HG03135 (cell line): ENCODE data around the gene SLC1A4.
A peak's percentile ranks its signal among the peaks of the same experiment; 100 is the strongest.
"Not testable (repeated sequence)": the region's sequence is repeated elsewhere in the genome, so short reads cannot be mapped to it uniquely, and the experiment has no call there.

Experiments used
- ATAC-seq: cut with Tn5 transposase; IDR thresholded peaks from one replicate; pipeline ENCODE4 v1.9.1; 2021; ENCODE audit warnings: mild to moderate bottlenecking, moderate library complexity; ENCODE audit not compliant: unreplicated experiment

Gene SLC1A4

DNA sequence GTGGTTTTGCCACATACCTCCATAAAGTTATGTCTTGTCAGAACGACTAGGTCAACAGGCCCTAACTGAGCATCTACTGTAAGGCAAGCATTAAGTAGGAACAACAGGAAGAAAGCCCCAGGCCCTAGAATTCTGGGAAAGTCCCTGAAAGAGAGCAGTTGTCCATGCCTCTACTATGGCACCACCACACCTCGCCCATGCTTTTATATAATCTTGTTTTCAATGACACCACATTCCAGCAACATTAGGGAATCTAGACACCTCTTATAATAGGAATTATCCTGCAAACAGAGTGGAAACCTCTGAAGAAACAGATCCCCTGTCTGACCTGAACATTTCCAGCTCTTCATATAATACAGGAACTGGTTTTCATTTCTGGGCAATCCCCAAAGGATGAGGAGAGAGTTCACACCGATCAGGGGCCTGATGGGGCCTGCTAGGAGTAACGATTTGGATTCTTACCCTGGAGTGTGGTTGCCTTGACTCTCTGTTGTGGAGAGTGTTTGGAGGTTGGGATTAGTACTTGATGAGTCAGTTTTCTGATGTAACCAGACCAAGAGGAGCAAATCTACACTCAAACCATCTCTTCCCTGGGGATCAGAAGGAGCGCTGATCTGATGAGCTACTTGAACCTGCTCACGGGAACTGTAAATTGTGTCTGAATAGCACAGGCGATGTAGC, 35.1 kb downstream of the SLC1A4 start:
- no peak for ATAC-seq

DNA sequence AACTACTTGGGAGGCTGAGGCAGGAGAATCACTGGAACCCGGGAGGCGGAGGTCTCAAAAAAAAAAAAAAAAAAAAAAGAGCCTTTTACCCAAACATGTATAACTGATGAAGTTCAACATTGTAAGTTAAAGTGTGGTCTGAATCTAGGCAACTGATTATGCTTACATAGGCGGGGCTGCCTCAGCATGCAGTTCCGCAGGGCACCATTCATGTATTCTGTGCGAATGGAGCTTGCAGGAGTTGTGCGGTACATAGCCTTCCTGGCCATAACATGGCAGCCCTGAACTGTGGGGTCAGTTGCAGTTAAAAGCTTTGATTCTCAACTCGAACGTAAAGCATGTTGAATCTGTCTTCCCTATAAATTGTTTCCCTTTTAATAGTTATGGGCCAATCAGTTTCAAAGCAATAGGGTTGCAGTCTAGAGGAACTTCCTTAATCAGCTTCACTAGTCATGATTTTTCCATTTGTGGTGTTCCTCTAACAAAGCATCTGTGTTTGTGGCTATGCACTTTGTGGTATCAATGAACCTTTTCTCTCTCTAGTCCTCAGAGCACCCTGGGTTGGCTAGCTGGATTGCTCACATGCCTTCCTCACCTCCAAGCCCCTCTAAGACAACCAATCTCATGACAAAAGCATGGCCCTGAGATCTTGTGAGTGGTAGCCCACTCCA, 36.4 kb downstream of the SLC1A4 start:
- ATAC-seq = no peak

DNA sequence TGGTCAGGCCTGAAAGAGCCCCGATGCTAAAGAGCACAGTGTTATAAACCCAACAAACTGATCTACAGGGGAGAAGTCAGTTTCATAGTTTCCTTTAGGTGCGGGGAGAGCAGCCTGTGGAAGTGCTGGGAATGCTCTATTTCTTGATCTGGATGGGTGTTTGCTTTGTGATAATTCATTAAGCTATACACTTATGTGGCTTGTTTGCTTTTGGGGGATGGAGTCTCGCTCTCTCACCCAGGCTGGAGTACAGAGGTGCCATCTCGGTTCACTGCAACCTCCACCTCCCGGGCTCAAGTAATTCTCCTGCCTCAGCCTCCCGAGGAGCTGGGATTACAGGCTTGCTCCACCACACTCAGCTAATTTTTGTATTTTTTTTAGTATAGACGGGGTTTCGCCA, 37.0 kb downstream of the SLC1A4 start:
- no peak for ATAC-seq

DNA sequence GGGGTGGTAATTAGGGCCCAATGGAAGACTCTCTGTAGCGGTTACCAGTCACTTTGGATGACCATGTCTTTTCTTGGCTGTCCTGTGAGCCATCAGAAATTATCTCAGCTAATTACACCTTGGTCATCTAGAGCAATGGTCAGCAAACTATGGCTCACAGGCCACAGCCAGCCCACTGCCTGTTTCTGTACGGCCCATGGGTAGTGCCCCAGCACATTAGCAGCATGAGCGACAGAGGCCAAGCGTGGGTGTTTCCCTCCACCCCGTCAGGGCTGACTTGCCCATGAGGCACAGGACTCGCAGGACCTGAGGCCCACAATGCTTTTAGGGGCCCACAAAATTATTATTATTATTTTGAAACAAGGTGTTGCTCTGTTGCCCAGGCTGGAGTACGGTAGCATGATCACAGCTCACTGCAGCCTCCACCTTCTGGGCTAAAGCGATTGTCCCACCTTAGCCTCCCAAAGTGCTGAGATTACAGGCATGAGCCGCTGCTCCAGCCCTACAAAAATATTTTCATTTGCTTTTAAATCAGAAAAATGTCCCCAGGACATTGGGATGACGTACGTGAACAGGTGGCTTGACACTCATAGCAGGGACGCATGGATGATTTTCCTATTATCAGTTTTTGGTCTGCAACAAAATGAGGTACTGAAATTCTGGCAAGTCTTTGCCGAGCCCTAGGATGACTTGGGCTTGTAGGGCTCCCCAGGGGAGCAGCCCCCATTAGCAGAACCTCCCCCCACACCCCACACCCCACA, 37.7 kb downstream of the SLC1A4 start:
- no peak for ATAC-seq

DNA sequence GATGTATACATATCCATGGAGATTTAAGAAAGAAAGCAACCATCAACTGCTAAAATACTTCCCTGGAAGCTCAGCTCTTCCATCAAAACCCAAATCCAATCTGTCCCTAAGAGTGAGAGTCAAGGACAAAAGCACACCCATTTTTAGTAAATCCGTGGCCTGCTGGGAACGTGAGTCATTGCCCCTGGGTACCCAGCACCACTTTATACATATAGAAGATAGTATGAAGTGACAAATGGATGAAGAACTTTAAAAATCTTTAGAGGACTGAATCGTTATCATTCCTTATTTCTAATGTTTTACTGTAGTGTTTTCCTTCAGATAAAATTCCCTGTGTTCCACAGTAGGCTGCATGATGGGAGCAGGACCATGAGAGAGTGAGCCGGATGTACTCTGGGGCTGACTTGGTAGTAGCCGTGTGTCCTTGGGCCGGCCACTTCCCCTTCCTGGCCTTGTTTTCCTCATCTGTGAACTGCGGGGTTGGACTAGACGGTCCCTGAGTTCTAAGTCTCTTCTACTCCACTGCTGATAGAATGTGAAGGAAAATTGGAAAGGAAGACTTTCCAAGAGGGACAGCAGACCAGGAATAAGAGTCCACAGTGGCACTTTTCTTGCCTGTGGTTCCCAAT, 38.5 kb downstream of the SLC1A4 start:
- ATAC-seq = no peak

DNA sequence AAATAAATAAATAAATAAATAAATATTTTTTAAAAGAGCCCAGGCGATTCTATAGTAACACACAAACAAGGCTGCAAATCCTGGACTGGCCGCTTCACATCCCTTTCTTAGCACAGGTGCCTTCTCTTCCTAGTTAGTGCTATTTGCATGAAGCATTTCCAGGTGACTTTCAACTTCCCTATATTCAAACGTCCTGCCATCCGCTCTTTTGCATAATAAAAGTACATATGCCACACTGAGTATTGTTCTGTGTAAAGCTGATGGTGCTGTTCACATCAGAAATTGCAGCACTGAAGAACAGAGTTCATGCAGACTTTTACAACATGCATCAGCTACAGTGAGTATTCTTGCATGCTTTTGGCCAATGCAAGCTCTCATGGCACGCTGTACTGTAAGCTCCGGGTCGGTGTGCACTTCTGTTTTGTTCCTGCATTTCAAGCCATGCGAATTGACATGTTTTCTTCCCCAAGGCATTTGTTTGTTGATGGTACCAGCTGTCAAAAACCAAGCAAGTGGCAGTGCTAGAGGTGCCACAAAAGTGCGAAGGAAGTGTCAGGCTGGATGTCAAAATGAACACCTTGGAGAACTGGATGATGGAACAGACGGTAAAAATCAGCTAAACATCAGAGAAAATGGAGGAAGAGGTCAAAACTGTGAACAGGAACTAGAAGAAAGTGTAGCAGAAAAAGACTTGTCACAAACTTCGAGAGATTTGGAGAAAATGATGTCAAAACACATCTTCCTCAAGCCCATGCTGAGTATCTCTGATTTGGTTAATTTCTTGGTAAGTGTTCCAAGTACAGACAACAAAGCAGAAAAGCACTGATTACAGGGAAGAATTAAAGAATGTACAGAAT, 41.5 kb downstream of the SLC1A4 start:
- no peak for ATAC-seq

DNA sequence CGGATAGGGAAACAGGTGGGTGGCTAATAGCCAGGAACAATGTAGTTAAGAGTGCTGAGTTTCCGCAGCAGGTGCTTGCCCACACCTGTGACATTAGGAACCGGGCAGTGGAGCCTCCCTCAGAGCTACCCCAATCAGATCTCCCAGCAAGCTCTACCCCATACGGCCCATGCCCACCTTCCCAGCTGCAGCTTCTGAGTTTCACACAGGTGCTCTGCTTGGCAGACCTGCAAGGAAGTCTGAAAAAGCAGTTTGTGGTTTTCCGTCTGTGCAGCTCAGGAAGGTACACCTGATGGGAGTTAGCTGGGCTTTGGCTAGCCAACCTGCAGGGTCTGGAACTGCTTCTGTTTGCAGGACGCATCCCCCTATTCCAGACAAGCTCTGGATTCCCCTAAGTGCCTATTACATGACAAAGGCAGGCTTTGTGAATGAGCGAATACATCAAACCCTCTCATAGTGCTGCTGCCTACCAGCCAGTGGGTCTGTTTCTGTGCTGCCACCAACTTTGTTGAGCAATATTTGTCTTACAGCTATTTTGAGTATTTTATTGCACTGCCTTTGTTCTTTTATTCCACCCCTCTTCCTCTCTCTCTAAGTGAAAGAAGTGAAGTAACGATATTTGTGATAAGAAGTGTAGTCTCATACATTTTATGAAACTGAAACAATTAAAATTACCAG, 42.3 kb downstream of the SLC1A4 start:
- no peak for ATAC-seq

DNA sequence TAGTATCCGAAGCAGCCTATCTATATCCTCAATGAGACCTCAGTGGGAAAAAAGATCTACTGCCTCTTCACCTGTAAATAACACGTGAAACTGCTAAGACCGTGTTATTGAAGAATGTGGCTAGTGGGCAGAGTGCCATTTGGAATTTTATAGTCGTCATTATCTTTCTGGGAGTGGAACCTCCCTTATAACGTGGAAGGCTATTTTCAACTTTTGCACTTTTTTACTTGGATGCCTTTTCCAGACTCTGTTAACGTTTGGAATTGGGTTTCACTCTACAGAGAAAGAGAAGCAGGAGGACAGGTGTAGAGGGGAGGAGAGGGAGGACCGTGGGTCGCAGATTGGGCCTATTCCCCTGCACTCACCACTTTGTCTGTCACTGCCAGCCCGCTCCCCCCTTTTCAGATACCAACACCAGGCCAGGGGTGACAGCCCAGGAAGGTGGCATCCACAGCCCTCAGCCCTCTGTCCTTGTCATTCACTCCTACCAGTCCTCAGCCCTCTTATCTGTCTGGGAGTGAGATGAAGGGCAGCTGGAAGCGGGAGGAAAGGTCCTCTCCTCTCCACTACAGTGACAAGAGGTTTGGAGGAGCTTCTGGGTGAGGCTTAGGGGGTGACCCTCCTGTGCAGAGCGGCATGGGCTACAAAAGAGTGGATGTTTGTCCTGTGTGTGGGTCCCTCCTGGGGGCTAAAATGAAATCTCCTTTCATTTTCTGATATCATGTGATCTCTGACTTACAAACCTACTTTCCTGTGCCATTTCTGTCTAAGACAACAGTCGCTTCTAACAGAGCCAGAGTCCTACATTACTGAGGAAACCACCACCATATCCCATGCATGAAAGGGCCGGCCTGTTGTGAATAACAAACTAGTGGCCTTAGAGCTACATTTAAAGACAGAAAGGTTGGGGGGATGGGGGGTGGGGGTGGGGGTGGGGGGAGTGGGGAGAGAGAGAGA, 43.1 kb downstream of the SLC1A4 start:
- ATAC-seq = no peak

DNA sequence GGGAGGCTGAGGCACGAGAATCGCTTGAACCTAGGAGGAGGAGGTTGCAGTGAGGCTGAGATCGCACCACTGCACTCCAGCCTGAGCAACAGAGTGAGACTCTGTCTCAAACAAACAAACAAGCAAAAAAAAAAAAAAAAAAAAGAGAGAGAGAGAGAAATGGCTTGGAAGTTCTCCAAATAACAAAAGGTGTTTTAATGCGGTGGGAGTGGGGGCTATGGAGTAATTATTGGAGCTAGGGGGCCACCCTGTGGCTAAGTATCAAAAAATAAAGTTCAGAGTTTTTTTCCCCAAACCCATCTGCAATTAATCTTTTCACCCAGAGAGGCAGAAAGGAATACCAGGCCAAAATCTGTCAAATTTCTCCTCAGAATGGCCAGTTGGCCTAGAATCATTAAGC, 44.0 kb downstream of the SLC1A4 start:
- no peak for ATAC-seq

DNA sequence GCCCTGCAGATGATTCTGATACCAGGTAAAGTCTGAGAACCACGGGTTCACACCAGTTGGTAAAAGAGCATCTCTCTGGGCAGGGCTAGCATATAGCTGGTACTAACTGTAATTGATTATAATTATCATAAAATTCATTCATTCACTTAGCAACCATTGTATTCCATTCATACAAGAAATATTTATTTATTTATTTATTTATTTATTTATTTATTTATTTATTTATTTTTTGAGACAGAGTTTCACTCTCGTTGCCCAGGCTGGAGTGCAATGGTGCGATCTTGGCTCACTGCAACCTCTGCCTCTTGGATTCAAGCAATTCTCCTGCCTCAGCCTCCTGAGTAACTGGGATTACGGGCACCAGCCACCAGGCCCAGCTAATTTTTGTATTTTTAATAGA, 44.5 kb downstream of the SLC1A4 start:
- not testable (repeated sequence) for ATAC-seq

DNA sequence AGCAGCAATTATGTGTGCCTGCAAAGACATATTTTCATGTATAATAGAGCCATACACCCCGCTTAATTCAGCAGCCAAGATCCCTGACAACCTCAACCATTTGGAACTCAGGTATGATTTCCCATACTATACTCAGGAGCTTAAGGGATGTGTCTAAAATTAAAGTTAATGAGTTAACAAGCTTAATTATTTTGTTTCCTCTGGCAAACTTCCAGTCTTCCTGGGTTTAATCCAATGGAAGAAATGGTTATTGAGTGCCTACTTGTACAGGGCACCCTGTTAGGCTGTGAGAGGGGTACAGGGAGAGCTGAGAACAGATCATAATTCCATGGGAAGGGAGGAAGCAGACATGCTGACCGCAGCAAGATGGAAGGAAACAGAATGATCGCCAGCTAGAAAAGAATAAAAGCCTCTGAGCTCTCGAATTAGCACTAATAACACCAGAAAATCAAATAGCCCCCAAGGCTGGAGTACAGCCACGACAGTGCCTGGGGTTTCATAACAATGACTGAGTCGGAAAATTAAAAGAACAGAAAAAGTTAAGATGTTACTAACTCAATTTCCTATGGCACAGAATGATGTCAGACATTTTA, 46.2 kb downstream of the SLC1A4 start:
- ATAC-seq = no peak

DNA sequence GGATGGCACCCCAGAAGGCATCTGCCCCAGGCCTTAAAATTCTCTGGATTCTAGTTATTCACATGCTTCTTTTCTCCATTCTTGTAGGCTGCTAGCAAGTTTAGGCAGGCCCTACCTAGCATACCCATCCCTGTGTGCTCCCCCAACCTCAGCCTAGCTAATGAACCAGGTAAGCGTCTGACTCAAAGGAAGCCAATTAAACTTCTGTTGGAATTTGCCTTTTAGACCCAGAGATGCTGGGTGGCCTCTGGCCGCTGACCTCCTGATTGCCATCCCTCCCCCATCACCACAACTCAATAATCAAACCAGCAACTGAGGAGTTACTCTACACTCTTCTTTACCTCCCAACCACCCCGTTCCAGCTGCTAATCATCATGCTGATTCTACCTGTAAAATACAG, 48.0 kb downstream of the SLC1A4 start:
- ATAC-seq = no peak

DNA sequence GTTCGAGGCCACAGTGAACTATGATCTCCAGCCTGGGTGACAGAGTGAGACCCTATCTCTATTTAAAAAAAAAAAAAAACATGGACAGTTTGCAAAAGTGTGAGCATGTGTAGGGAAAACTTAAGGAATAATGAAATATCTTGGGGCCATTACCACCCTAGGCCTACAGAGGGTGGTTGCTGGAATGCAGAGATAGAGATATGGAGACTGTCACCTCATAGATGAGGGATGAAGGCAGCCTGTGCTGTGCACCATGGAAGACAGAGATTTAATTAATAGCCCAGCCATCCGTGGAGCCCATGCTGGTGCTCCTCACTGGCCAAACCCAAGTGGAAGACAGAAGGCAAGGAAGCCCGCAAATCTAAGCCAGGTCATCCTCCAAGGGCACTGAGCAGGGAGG, 50.4 kb downstream of the SLC1A4 start:
- ATAC-seq = no peak

DNA sequence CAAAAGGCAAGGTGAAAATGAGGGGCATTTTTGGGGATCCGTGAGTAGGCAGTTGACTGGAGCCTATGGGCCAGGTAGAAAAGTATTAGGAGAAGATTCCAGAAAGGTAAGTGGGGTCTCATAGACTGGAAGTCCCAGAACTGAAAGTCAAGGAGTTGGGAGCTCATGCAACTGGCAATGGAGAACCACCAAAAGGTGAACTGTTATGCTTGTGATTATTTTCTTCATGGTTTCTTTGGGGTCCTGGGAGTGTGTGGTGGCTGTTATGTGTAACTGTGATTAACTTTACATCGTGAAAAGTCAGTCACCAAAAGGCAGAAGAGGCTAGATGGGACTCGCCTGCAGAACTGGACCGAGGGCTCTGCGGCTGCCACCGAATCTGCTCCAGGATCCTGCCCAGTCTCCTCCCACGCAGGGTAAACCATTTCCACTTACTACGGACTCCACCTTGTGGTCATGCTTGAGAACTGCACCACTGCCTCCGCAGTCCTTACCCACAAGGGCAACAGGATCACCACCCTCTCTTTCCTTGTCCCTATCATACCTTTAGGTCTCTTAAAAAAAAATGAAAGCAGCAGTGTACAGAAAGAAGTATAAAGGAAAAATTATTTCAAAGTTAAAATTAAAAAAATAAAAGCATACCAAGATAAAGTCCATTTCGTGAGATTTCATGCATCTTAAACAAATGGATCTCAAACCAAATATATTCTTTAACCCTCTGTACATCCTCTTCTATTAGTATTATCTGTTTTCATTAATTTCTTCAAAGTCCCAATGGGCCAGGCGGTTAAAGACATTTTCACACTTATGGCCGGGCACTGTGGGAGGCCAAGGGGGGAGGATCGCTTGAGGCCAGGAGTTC, 51.4 kb downstream of the SLC1A4 start:
- peak; percentile 60 for ATAC-seq

DNA sequence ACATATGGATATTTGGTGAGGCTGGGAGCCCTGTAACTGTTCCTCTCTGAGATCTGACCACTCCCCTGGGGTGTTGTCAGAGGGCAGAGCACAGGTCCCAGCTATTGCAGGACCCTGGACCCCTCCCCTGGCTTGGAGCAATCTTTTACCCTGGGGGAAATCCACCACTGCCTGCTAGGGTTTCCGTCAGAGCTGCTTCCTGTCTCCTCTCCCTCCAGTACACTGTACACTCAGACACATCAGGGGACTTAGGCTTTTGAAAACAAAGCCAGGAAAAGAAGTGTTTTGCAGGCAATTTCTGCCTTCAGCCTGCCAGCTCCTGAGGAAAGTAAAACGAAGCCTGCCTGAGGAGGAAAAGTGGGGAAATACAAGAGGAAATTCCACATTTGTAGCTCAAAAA, 53.8 kb downstream of the SLC1A4 start:
- ATAC-seq = no peak

DNA sequence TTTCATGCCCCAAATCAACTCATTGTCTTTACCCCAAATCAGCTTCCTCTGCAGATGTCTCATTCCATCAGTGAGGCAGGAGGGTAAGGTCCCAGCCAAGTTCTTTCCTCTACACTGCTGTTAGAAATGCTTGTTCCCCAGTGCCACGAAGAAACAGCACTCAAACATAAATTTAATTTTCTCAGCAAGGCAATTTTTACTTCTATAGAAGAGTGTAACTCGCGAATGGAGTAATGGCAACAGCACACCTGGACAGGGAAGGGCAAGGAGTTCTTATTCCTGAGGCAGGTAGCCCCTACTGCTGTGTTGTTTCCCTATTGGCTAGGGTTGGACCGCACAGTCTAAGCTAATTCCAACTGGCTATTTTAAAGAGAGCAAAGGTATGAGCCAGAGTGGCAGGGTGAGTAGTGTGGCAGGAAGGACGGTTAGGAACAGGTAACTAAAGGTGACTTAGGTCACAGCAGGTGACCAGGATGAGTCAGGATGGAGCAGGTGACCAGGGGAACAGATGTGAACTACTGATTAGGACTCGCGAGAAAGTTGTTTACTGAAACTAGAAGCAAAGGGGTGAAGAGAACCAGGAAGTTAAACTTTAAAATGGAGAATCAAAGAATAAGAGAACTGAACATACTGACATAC, 55.0 kb downstream of the SLC1A4 start:
- ATAC-seq = no peak

DNA sequence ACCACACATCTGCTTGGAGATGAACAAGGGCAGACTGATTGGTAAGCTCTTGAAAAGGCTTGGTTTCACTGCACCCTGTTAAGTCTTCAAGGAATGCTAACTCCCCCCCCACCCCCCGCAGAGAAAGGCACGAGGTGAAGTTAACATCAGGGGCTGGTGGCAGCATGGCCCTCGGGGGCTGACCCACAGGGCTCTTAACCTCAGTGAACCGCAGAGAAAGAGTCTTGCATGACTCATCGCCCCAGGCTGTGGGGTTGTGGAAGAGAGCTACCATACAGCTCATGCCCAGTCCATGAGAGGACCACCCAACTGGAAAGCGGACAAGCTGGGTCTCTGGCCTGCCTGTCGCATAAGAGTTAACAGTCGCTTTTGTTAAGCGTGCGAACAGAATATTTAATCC, 56.5 kb downstream of the SLC1A4 start:
- no peak for ATAC-seq
